Renal cortex interstitium (tissue), 11 donors: ENCODE measurements around the gene SPOCD1. TPM values are rescaled to one million over a fixed set of nuclear protein-coding genes. Genes with fewer than 3 reads are reported as not detected.

Experiments used
- DNase-seq, 11 donors: peaks; one replicate each; pipeline ENCODE4 v3.0.0-alpha.2; 2013; ENCODE audit warnings: low read depth in 9 of 11, low spot score in 4 of 11; ENCODE audit errors: extremely low read depth in 1 of 11
- polyA plus RNA-seq, 3 donors: library from polyadenylated mRNA; unstranded; fragments of 120-200 nt; gene quantifications; one replicate each; pipeline ENCODE4 v1.2.1, GENCODE V29; 2013; ENCODE audit not compliant: insufficient read length in 3 of 3

SPOCD1 gene
- polyA plus RNA-seq, 3 donors, result 0.12 to 0.39 (median 0.19) TPM

- DNase-seq, result no peak
These were observed 10.5 kb downstream of the SPOCD1 start for GRCh38 chr1:31805318-31805717.

GRCh38 chr1:31804098-31804497 is 11.7 kb downstream of the SPOCD1 start:
- DNase-seq, result no peak

- DNase-seq, result no peak
These were observed 12.2 kb downstream of the SPOCD1 start for GRCh38 chr1:31803610-31804009.

DNA sequence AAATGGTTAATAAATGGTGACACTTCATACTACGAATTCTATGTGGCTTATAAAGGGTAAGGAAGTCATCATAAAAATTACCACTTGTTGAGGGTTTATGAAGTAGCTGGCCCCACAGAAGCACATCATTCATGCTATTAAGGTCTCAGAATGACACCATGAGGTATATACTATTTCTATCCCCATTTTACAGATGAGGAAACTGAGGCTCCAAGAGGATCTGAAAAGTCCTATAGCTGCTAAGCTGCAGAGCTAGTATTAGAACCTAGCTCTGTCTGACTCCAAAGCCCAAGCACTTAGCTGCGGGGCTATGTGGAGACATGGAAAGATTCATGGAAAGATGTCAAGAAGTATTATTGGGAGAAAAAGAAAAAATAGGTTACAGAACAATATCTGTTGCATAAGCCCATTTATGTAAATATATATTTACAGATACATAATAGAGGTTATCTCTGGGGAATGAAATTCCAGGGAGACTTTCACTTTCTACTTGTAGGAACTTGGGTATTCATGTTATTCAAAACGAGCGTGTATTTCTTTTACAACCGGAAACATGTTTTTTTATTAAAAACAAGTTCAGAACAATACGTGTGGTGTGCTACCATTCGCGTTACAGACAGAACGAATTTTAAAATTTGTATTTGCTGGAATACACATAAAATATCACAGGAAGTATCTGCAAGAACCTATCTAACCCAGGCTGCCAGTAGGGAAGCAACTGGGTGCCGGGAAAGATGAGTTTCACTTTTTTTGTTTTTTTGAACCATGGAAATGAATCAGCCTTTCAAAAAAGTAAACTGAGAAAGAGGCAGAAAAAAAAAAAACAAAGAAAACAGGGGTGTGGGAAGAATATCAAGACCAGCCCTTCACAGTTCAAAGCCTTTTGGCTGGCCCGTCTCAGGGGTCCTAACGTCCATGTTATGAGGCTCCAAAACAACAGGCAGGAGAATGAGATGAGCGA is 13.4 kb downstream of the SPOCD1 start:
- DNase-seq, result no peak

DNA sequence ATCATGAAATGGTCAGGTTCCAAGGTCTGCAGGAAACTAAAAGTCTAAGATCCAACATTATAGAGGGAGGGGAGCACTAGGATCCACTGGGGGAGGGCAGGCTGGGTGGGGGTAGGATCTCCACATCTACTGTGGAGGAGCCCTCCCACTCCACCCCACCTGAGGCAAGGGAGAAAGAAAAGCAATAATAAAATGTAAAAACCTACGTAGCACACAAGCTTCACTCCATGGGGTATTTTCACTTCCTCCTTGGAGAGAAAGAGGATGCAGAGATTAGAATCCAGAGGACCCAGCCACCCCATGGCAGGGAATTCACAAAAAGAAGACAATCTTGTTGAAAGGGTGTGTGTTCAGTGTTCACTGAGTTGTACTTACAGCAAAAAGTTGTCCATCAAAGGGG is 14.4 kb downstream of the SPOCD1 start:
- no peak for DNase-seq

GRCh38 chr1:31800674-31800967 is 15.2 kb downstream of the SPOCD1 start:
- no peak for DNase-seq

- DNase-seq, result no peak
These were observed 15.7 kb downstream of the SPOCD1 start for GRCh38 chr1:31799895-31800673.

GRCh38 chr1:31799196-31799894 is 16.5 kb downstream of the SPOCD1 start:
- DNase-seq, result no peak

DNA sequence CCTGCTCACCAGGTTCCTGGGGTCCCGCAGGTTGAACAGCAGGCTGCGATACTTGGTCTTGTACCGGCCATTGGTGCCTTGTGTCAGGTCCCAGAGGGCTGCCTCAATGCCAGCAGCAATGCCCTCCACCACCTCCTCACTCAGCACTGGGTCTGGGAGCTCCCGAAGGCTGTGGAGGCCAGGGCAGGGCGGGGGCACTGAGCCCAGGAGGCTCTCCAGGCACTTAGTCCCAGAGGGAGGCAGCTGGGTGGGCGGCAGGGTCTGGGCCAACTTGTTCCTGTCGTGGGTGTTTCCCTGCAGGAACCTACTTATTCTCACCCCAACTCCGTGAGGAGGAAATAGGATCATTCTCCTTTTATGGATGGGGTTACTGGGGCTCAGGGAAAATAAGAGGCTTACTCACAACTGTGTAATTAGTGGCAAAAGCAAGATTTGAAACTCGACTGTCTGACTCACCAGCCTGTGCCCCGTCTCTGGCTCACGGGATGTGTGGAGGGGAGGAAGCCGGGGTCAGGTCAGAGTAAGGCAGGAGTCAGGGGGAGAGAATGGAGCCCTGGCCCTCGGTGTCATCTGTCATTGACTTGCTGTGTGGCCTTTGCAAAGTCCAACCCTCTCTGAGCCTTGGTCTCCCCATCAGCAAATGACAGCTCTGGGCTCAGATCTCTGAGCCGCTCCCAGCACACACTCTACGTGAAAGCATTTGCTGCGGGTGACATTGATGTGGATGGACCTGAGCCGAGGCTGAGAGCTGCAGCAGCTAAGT is 17.2 kb downstream of the SPOCD1 start:
- no peak for DNase-seq

GRCh38 chr1:31798086-31798432 is 17.8 kb downstream of the SPOCD1 start:
- DNase-seq, result no peak

- no peak for DNase-seq
These were observed 18.6 kb downstream of the SPOCD1 start for GRCh38 chr1:31797216-31797615.

DNA sequence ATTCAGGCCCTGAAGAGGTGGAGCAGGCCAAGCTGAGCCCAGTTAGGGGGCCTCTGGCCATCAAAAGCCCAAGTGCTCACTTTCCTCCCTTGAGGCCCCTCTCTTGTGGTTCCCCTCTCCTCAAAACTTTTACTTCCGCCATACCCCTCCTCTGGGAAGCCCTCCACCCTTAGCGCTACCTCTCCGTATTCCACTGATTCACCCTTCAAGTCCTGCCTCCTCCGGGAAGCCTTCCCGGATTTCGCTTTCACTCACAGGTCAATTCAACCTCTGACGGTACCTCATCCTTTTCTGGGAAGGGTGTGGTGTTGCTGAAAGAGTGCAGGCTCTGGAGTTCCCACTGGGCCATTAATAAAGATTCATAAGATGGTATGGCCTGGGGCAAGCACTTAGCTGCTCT is 19.1 kb downstream of the SPOCD1 start:
- no peak for DNase-seq

GRCh38 chr1:31795801-31796621 is 19.8 kb downstream of the SPOCD1 start:
- DNase-seq, result no peak

- DNase-seq, result no peak
These were observed 20.6 kb downstream of the SPOCD1 start for GRCh38 chr1:31795096-31795675.

DNA sequence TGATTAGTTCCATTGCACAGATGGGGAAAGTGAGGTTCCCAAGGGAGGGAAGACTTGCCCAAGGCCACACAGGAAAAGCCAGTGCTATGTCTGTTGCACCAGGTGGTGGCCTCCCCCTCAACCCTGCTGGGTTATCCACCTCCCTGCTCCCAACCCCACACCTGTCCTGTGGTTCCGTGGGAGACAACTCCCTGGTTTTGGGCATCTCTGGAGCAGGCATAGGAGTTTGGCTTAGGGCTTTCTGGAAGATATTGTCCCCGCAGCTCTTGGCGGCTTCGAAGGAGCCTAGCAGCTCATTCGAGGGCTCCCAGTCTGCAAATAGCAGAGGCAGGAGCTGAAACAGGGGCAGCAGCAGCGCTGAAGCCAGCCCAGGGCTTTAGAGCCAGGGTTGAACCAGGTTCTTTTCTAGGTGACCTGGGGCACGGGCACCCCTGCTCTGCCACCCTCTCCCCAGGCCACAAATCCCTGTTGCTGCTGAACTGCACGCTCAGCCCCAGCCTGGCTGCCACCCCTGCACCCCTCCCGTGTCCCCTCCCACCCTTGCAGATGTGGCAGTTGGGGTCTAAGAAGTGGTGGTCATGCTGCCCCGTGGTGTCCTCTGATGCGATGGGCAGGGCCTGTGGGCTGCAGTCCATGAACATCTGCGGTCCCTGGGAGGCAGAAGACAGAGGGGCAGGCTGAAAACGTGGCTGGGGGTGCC is 22.1 kb downstream of the SPOCD1 start:
- no peak for DNase-seq

- no peak for DNase-seq
These were observed 22.7 kb downstream of the SPOCD1 start for GRCh38 chr1:31793086-31793485.

GRCh38 chr1:31792541-31792940 is 23.3 kb downstream of the SPOCD1 start:
- DNase-seq, result no peak
